SU-DHL-6 (cell line): Measurements from ENCODE around the gene CTAGE1.

Experiments
- CTCF ChIP-seq: fragments of 200-600 bp; sonication (generic); IDR thresholded peaks from one replicate; pipeline ENCODE4 v1.5.1; 2017; ENCODE audit warnings: antibody characterized with exemption, mild to moderate bottlenecking, low read length, moderate library complexity; ENCODE audit not compliant: insufficient read depth, poor library complexity, severe bottlenecking
- EZH2phosphoT487 ChIP-seq: fragments of 200-600 bp; sonication (generic), shearing (Covaris generic); conservative IDR thresholded peaks from 2 replicates; pipeline ENCODE4 v1.6.1; 2018; ENCODE audit warnings: mild to moderate bottlenecking, antibody characterized with exemption, low read length, moderate library complexity, mixed read lengths

- no peak for TF ChIP-seq CTCF
- TF ChIP-seq EZH2phosphoT487: no peak
These were observed 17.4 kb upstream of the CTAGE1 start for GRCh38 chr18:22434973-22435608.
